Lower leg skin (tissue), 4 donors: Measurements from ENCODE around the gene NHLRC3. TPM values are rescaled to one million over a fixed set of nuclear protein-coding genes. Genes with fewer than 3 reads are reported as not detected.

Source experiments
- DNase-seq, 2 donors: peaks; one replicate each; pipeline ENCODE4 v3.0.0-alpha.2; 2019; ENCODE audit warnings: low spot score in 2 of 2
- H3K4me3 ChIP-seq: fragments of 200-600 bp; sonication (generic); 2 replicates; pipeline ENCODE4 v1.5.1; 2017; ENCODE audit warnings: mild to moderate bottlenecking, low read depth; ENCODE audit not compliant: poor library complexity, severe bottlenecking
- CTCF ChIP-seq, 3 donors: fragments of 450-650 bp; IDR thresholded peaks; one replicate each; pipeline ENCODE4 v1.5.1; 2016; ENCODE audit warnings: antibody characterized with exemption in 3 of 3, mild to moderate bottlenecking in 3 of 3, moderate library complexity in 2 of 3
- POLR2A ChIP-seq, 2 donors: fragments of 450-650 bp; IDR thresholded peaks; one replicate each; pipeline ENCODE4 v1.6.1; 2016 to 2017; ENCODE audit warnings: antibody characterized with exemption in 2 of 2, mild to moderate bottlenecking in 1 of 2, moderate library complexity in 1 of 2
- WGBS, 2 donors: methylation state at CpG; one replicate each; pipeline ENCODE4 v1.1.5; 2018; 5-methylcytosine and 5-hydroxymethylcytosine counted together
- intact Hi-C: fragments of 100-400 bp; cut with DNase I; formaldehyde crosslinking; loops from one replicate; pipeline ENCODE4 v1.15.0; 2023; ENCODE audit warnings: low total_unique reads
- total RNA-seq, 4 donors: library from RNA; depleted of rRNA; stranded (reverse); fragments of >200 nt; gene quantifications; one replicate each; pipeline ENCODE4 v1.1.0, GENCODE V29; 2016

The NHLRC3 gene
- total RNA-seq, 4 donors from 2014 or later: 8.3 to 12.9 (median 9.7) TPM

GRCh38 chr13:39032150-39032549, 6.1 kb upstream of the NHLRC3 start:
- H3K4me3 ChIP-seq: no peak overlapping the region
- no peak for DNase-seq
- TF ChIP-seq CTCF (IDR thresholded peaks at IDR 0.05) (no peak), POLR2A (IDR thresholded peaks at IDR 0.05) (no peak)
- intact Hi-C loops: no loop called here
- 100% methylated on average over 1 of the region's 1 CpG for WGBS, 2 donors

- H3K4me3 ChIP-seq: no peak overlapping the region
- intact Hi-C loops: no loop called here
- DNase-seq: no peak
- TF ChIP-seq POLR2A (IDR thresholded peaks at IDR 0.05) (no peak), CTCF (IDR thresholded peaks at IDR 0.05) (no peak)
- 72 to 84% methylated on average over 1 of the region's 1 CpG for WGBS, 2 donors
Measured at GRCh38 chr13:39034085-39034484, 4.2 kb upstream of the NHLRC3 start.

GRCh38 chr13:39035204-39035603, 3.1 kb upstream of the NHLRC3 start:
- no peak overlapping the region for H3K4me3 ChIP-seq
- no peak for DNase-seq
- intact Hi-C loops: no loop called here
- TF ChIP-seq CTCF (IDR thresholded peaks at IDR 0.05) (no peak), POLR2A (IDR thresholded peaks at IDR 0.05) (no peak)
- WGBS, 2 donors: 44 to 46% methylated on average over 2 of the region's 2 CpGs

- TF ChIP-seq CTCF (IDR thresholded peaks at IDR 0.05) (no peak), POLR2A (IDR thresholded peaks at IDR 0.05) (no peak)
- no peak for DNase-seq
- no peak overlapping the region for H3K4me3 ChIP-seq
- 25 to 36% methylated on average over 2 of the region's 2 CpGs for WGBS, 2 donors
- intact Hi-C loops: no loop called here
Measured at GRCh38 chr13:39035799-39036198, 2.5 kb upstream of the NHLRC3 start.

- peak overlapping the region; percentile 80 for H3K4me3 ChIP-seq
- intact Hi-C loops: no loop called here
- DNase-seq: no peak
- TF ChIP-seq POLR2A (IDR thresholded peaks at IDR 0.05) (no peak), CTCF (IDR thresholded peaks at IDR 0.05) (no peak)
- 2% methylated on average over 9 of the region's 9 CpGs for WGBS, 2 donors
Measured at GRCh38 chr13:39036212-39036611, 2.0 kb upstream of the NHLRC3 start.

GRCh38 chr13:39037410-39037879, 811 bp upstream of the NHLRC3 start:
- peak overlapping the region; percentile 80 for H3K4me3 ChIP-seq
- no peak for TF ChIP-seq CTCF (IDR thresholded peaks at IDR 0.05)
- TF ChIP-seq POLR2A (IDR thresholded peaks at IDR 0.05): no peak
- 0% methylated on average over 8 to 10 of the region's 39 CpGs for WGBS, 2 donors
- intact Hi-C loops: no loop called here
- DNase-seq: peak in 1 of 2 donors; percentile 21
